Right ventricle myocardium inferior (tissue), 1 donor: Measurements from ENCODE around the gene RPL10A. TPM values are rescaled to one million over a fixed set of nuclear protein-coding genes. Genes with fewer than 3 reads are reported as not detected.
A peak's percentile ranks its signal among the peaks of the same experiment; 100 is the strongest.

Experiments used
- ATAC-seq: fragments of 200-7000 bp; cut with Tn5 transposase; one replicate; pipeline ENCODE4 v1.9.1; 2020; ENCODE audit warnings: mild to moderate bottlenecking, moderate library complexity
- DNase-seq: peaks from one replicate; pipeline ENCODE4 v3.0.0; 2021; ENCODE audit errors: missing footprints
- intact Hi-C: fragments of 100-400 bp; cut with DNase I; formaldehyde crosslinking; loops from one replicate; pipeline ENCODE4 v1.11.0; 2022
- total RNA-seq: library from RNA; stranded (reverse); fragmentation: NEBNext Ultra II Directional; extraction: Animal tissue kit (Norgen Biotek cat#: 25700); gene quantifications from one replicate; pipeline ENCODE4 v1.2.1, GENCODE V29; 2021
- donor health status: DM: no; HTN: yes; CAD: no; lungs with severe emphysema.

Gene RPL10A
- total RNA-seq, 1 donor from 2014 or later = 606 TPM

- intact Hi-C loops = no loop called here
- DNase-seq (no peak), ATAC-seq (no peak)
These were observed 19.7 kb downstream of the RPL10A start for GRCh38 chr6:35487658-35488516.

GRCh38 chr6:35488517-35488862 is 20.3 kb downstream of the RPL10A start:
- DNase-seq (no peak), ATAC-seq (no peak)
- intact Hi-C loops = no loop called here

- no peak for ATAC-seq
- DNase-seq = no peak
- intact Hi-C loops = no loop called here
These were observed 20.9 kb downstream of the RPL10A start for GRCh38 chr6:35489066-35489465.

GRCh38 chr6:35489995-35490791 is 22.0 kb downstream of the RPL10A start:
- intact Hi-C loops = no loop called here
- ATAC-seq = peak; percentile 63

GRCh38 chr6:35490821-35491557 is 22.8 kb downstream of the RPL10A start:
- ATAC-seq = no peak
- intact Hi-C loops = no loop called here
- no peak for DNase-seq

More at GRCh38 chr6:35489995-35490791, 22.0 kb downstream of the RPL10A start:
- peak; percentile 89 for DNase-seq

GRCh38 chr6:35491558-35492257 is 23.5 kb downstream of the RPL10A start:
- DNase-seq (no peak), ATAC-seq (no peak)
- intact Hi-C loops = no loop called here

- DNase-seq (no peak), ATAC-seq (no peak)
- intact Hi-C loops = no loop called here
These were observed 24.2 kb downstream of the RPL10A start for GRCh38 chr6:35492258-35492973.

GRCh38 chr6:35492974-35493284 is 24.7 kb downstream of the RPL10A start:
- intact Hi-C loops = no loop called here
- no peak for ATAC-seq
- no peak for DNase-seq

GRCh38 chr6:35493307-35493983 is 25.2 kb downstream of the RPL10A start:
- no peak for ATAC-seq
- no peak for DNase-seq
- intact Hi-C loops = no loop called here

GRCh38 chr6:35494161-35494563 is 26.0 kb downstream of the RPL10A start:
- DNase-seq (no peak), ATAC-seq (no peak)
- intact Hi-C loops = no loop called here

GRCh38 chr6:35495258-35496035 is 27.2 kb downstream of the RPL10A start:
- ATAC-seq = no peak

GRCh38 chr6:35496036-35496840 is 28.0 kb downstream of the RPL10A start:
- intact Hi-C loops = no loop called here
- ATAC-seq (peak; percentile 40), DNase-seq (no peak)

More at GRCh38 chr6:35495258-35496035, 27.2 kb downstream of the RPL10A start:
- intact Hi-C loops = no loop called here
- DNase-seq = no peak

- intact Hi-C loops = no loop called here
- peak; percentile 84 for DNase-seq
- ATAC-seq = peak; percentile 65
These were observed 28.8 kb downstream of the RPL10A start, which contains the start of gene TEAD3 for GRCh38 chr6:35496841-35497570. Gene TEAD3 (minus strand): TSS chr6:35497079.

GRCh38 chr6:35497571-35498421 is 29.6 kb downstream of the RPL10A start:
- intact Hi-C loops = no loop called here

More at GRCh38 chr6:35497571-35498421, 29.6 kb downstream of the RPL10A start:
- ATAC-seq (peak; percentile 69), DNase-seq (peak; percentile 87)
